GF-D8 (cell line): ENCODE results near the gene KRTAP4-16.
"Not testable (repeated sequence)": the region's sequence is repeated elsewhere in the genome, so short reads cannot be mapped to it uniquely, and the experiment has no call there.

Experiments
- DNase-seq: peaks from one replicate; lab custom pipeline; 2025; lab: John Stamatoyannopoulos, UW

Gene KRTAP4-16

GRCh38 chr17:41073676-41074075, 28.3 kb downstream of the KRTAP4-16 start:
- DNase-seq: no peak

GRCh38 chr17:41071606-41072360, 30.2 kb downstream of the KRTAP4-16 start:
- no peak for DNase-seq

GRCh38 chr17:41069031-41069430, 33.0 kb downstream of the KRTAP4-16 start:
- DNase-seq: no peak

GRCh38 chr17:41067281-41067680, 34.7 kb downstream of the KRTAP4-16 start:
- DNase-seq: no peak

GRCh38 chr17:41065829-41066624, 36.0 kb downstream of the KRTAP4-16 start, which contains the start of gene KRTAP2-4:
KRTAP2-4 (minus strand) TSS chr17:41065879; CDS start chr17:41065845, 34 bp downstream.
- no peak for DNase-seq

- not testable (repeated sequence) for DNase-seq
Observed at GRCh38 chr17:41065016-41065689, 36.9 kb downstream of the KRTAP4-16 start.

- no peak for DNase-seq
Observed at GRCh38 chr17:41064301-41064700, 37.7 kb downstream of the KRTAP4-16 start.

GRCh38 chr17:41063449-41063848, 38.6 kb downstream of the KRTAP4-16 start:
- DNase-seq: no peak

- DNase-seq: no peak
Observed at GRCh38 chr17:41061964-41062363, 40.0 kb downstream of the KRTAP4-16 start.

- no peak for DNase-seq
Observed at GRCh38 chr17:41060052-41060604, 41.9 kb downstream of the KRTAP4-16 start, which contains the start of gene KRTAP2-3. KRTAP2-3 (minus strand) TSS chr17:41060114; CDS start chr17:41060050, 64 bp downstream.

GRCh38 chr17:41059276-41060051, 42.5 kb downstream of the KRTAP4-16 start:
- not testable (repeated sequence) for DNase-seq

GRCh38 chr17:41058741-41059140, 43.3 kb downstream of the KRTAP4-16 start:
- DNase-seq: no peak

- no peak for DNase-seq
Observed at GRCh38 chr17:41057547-41057946, 44.5 kb downstream of the KRTAP4-16 start.

GRCh38 chr17:41055130-41055529, 46.9 kb downstream of the KRTAP4-16 start, which contains the start of gene KRTAP2-2:
KRTAP2-2 (minus strand) TSS chr17:41055230; CDS start chr17:41055211, 19 bp downstream.
- DNase-seq: not testable (repeated sequence)

GRCh38 chr17:41054556-41054955, 47.5 kb downstream of the KRTAP4-16 start:
- not testable (repeated sequence) for DNase-seq

- no peak for DNase-seq
Observed at GRCh38 chr17:41054025-41054424, 48.0 kb downstream of the KRTAP4-16 start.

GRCh38 chr17:41052566-41052965, 49.4 kb downstream of the KRTAP4-16 start:
- DNase-seq: no peak
